Activated naive CD8-positive, alpha-beta T cell treated with anti-CD3 and anti-CD28 coated beads, Interleukin-2, amount 50 U/mL, for 24 hours (primary cell): ENCODE measurements around the gene CLDN34.

ENCODE experiments used
- ATAC-seq: fragments of 150-1000 bp; cut with Tn5 transposase; one replicate; pipeline ENCODE4 v1.10.0; 2021
- DNase-seq: peaks from one replicate; pipeline ENCODE4 v3.0.0; 2021
- H3K27ac Mint-ChIP-seq: one replicate; pipeline ENCODE4 v1.8.0; 2021; ENCODE audit warnings: mild to moderate bottlenecking, mixed read lengths
- H3K27me3 Mint-ChIP-seq: one replicate; pipeline ENCODE4 v1.8.0; 2021; ENCODE audit warnings: mixed read lengths
- H3K36me3 Mint-ChIP-seq: one replicate; pipeline ENCODE4 v1.8.0; 2021; ENCODE audit warnings: low read depth, mixed read lengths
- H3K4me1 Mint-ChIP-seq: one replicate; pipeline ENCODE4 v1.8.0; 2021; ENCODE audit warnings: mixed read lengths
- H3K4me3 Mint-ChIP-seq: one replicate; pipeline ENCODE4 v1.8.0; 2021; ENCODE audit warnings: mild to moderate bottlenecking, moderate library complexity, mixed read lengths
- H3K9me3 Mint-ChIP-seq: one replicate; pipeline ENCODE4 v1.8.0; 2021; ENCODE audit warnings: mixed read lengths

Gene CLDN34

DNA sequence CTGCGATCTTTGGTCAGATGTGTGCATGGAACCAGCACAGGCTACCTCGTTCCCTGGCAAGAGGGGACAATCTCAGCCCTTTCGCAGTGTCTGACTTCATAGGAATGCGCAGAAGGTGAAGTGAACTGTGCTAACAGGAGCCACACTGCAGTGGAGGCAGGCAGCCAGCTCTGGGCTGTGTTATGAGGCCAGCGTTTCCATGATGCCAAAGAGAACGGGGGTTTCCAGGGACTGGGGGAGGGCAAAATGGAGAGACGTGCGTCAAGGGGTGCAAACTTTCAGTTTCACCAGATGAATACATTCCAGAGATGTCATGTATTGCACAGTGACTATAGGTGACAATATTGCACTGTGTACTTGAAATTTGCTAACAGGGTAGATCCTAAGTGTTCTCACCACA, 30.4 kb downstream of the CLDN34 start:
- ATAC-seq (peak; percentile 98), DNase-seq (peak; percentile 59)
- H3K27me3 Mint-ChIP-seq, result no peaks in the 10 kb centered on the region
- no peaks in the 10 kb centered on the region for H3K9me3 Mint-ChIP-seq
- peak overlapping the region; percentile 52 for H3K4me3 Mint-ChIP-seq
- H3K4me1 Mint-ChIP-seq, result peaks cover 21% of the 10 kb centered on the region
- peak overlapping the region; percentile 4 for H3K27ac Mint-ChIP-seq
- no peaks in the 10 kb centered on the region for H3K36me3 Mint-ChIP-seq

DNA sequence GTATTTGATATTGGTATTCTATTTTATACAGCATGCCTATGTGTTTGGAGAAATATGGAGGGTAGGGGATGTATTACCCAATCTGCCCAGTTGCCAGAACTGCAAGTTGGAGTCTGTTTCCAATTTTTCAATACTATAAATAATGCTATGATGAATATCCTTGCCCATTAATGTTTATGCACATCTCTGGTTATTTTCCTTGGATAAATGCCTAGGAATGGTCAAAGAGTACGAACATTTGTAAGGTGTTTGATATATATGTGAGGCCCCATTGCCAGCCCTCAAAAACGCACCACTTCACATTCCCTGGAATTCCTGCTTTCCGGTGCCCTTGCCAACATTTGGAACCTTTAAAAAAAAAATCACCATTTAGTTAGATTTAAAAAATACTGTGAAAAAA, 34.3 kb downstream of the CLDN34 start:
- Mint-ChIP-seq H3K4me1 (peaks cover 35% of the 10 kb centered on the region), H3K27me3 (no peaks in the 10 kb centered on the region), H3K27ac (no peak overlapping the region), H3K9me3 (no peaks in the 10 kb centered on the region), H3K36me3 (no peaks in the 10 kb centered on the region), H3K4me3 (no peak overlapping the region)
- no peak for DNase-seq
- ATAC-seq, result no peak

DNA sequence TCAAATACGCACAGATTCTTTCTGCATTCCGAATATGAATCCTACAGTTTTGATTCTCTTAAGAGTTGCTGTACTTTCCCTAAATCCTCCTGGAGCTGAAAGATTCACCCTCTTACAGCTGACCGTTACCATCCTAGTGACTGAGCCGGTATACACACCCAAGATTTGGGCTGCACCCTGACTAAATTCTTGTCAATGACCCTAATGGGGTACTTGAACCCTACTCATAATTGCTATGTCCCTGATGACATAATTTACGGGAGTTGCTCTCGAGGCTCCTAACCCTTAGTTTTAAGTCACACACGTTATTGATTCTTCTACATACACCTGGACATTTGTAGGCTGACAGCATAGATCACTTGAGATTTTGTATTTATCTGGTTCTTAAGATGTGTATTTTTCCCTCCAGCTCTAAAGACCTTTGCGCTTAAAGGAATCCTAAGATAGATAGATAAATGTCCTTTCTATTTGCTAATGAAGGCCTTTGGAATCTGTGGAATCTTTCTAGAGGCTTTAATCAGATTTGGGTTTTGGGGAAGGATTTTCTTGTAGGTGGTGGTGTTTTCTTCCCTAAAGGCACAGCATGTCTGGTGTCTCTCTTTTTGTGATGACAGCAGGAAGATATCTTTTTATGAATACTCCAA, 37.8 kb downstream of the CLDN34 start:
- peaks cover 24% of the 10 kb centered on the region for H3K4me1 Mint-ChIP-seq
- no peak for DNase-seq
- no peak for ATAC-seq

DNA sequence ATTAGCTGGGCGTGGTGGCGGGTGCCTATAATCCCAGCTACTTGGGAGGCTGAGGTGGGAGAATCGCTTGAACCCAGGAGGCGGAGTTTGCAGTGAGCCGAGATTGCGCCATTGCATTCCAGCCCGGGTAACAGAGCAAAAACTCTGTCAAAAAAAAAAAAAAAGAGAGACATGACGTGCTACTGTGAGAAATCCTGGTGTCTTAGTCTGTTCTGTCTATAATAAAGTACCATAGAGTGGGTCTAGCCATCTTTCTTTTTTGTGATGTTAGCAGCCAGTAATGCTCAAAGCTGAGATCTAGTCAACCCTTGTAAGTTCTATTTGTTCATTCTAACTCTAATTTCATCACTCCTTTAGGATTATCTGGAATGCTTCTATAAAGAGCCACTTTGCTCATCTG, 38.9 kb downstream of the CLDN34 start:
- Mint-ChIP-seq H3K4me3 (no peak overlapping the region), H3K27me3 (no peaks in the 10 kb centered on the region), H3K27ac (no peak overlapping the region), H3K36me3 (no peaks in the 10 kb centered on the region), H3K4me1 (peaks cover 34% of the 10 kb centered on the region), H3K9me3 (no peaks in the 10 kb centered on the region)
- ATAC-seq (no peak), DNase-seq (no peak)

More for the DNA sequence above, 37.8 kb downstream of the CLDN34 start:
- no peak overlapping the region for H3K27ac Mint-ChIP-seq
- no peaks in the 10 kb centered on the region for H3K27me3 Mint-ChIP-seq
- H3K9me3 Mint-ChIP-seq, result no peaks in the 10 kb centered on the region
- H3K36me3 Mint-ChIP-seq, result no peaks in the 10 kb centered on the region
- no peak overlapping the region for H3K4me3 Mint-ChIP-seq

DNA sequence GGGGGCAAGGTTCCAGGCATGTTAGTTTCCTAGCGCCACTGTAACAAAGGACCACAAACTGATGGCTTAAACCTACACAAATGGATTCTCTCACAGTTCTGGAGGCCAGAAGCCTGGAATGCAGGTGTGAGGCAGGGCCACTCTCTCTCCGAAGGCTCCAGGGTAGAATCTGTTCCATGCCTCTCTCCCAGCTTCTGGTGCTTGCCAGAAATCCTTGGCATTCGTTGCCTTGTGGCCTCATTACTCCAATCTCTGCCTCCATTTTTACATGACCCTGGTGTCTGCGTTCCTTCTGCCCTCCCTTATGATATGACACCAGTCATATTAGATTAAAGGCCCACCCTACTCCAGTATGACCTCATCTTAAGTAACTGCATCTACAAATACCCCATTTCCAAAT, 39.6 kb downstream of the CLDN34 start:
- Mint-ChIP-seq H3K4me3 (no peak overlapping the region), H3K4me1 (peaks cover 41% of the 10 kb centered on the region), H3K27ac (no peak overlapping the region), H3K9me3 (no peaks in the 10 kb centered on the region), H3K27me3 (no peaks in the 10 kb centered on the region), H3K36me3 (no peaks in the 10 kb centered on the region)
- no peak for DNase-seq
- ATAC-seq, result no peak

DNA sequence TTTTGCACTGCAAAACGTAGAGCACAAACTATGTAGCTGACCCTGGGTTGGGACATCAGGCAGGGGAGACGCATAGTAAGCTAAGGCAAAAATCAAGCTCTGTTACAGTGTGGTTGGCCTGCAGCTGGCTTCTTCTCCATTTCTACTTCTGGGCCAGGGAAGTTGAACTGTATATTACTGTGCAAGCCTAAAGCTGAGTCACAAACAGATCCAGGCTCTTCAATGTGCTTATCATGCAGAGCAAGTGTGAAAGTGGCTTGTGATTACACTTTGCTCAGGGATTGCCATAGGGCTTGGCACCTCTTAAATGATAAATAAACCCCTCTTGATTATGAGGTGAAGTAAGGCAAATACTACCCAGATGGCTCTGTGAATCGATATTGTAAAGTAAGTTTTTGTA, 40.5 kb downstream of the CLDN34 start:
- H3K4me3 Mint-ChIP-seq, result no peak overlapping the region
- ATAC-seq (no peak), DNase-seq (no peak)
- no peak overlapping the region for H3K27ac Mint-ChIP-seq
- H3K4me1 Mint-ChIP-seq, result peaks cover 50% of the 10 kb centered on the region
- H3K36me3 Mint-ChIP-seq, result no peaks in the 10 kb centered on the region
- no peaks in the 10 kb centered on the region for H3K9me3 Mint-ChIP-seq
- peaks cover under 1% of the 10 kb centered on the region for H3K27me3 Mint-ChIP-seq

DNA sequence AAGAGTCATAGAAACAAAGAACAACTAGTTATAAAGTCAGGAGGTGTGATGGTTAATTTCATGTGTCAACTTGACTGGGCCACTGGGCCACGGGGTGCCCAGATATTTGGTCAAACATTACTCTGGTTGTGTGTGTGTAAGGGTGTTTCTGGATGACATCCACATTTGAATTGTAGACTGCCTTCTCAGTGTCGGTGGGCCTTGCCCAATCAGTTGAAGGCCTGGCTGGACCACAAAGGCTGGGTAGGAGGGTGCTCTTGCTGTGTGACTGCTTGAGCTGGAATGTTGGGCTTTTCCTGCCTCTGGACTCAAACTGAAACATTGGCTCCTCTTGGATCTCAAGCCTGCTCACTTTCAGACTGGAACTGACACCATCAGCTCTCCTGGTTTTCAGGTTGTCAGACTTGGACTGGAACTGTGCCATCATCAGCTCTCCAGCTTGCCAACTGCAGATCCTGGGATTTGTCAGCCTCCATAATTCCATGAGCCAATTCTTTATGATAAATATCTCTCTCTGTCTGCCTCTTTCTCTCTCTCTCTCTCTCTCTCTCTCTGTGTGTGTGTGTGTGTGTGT, 41.4 kb downstream of the CLDN34 start:
- Mint-ChIP-seq H3K4me1 (peaks cover 52% of the 10 kb centered on the region), H3K27me3 (peaks cover 3% of the 10 kb centered on the region), H3K36me3 (no peaks in the 10 kb centered on the region), H3K9me3 (no peaks in the 10 kb centered on the region), H3K4me3 (no peak overlapping the region), H3K27ac (no peak overlapping the region)
- ATAC-seq, result no peak
- DNase-seq, result no peak

DNA sequence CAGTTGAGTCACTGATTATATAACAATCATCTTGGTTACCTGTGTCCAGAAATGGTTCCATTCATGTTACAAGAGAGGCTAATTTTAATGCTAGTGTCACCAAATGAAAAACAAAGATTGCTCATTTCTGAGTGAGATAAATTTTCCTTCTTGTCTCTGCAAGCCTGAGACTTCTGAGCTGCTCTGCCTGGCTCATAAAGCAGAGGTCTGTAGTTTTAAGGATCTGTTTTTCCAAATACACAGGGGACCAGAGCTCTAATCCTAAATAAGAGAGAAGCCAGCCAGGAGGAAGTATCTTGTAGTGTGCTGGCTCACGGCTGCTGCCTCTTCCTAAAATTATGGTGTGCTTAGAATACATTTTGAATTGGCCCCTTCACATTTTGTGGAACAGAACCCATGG, 42.6 kb downstream of the CLDN34 start:
- Mint-ChIP-seq H3K27ac (no peak overlapping the region), H3K36me3 (no peaks in the 10 kb centered on the region), H3K4me1 (peaks cover 44% of the 10 kb centered on the region), H3K27me3 (peaks cover 5% of the 10 kb centered on the region), H3K4me3 (no peak overlapping the region), H3K9me3 (no peaks in the 10 kb centered on the region)
- ATAC-seq (no peak), DNase-seq (no peak)

DNA sequence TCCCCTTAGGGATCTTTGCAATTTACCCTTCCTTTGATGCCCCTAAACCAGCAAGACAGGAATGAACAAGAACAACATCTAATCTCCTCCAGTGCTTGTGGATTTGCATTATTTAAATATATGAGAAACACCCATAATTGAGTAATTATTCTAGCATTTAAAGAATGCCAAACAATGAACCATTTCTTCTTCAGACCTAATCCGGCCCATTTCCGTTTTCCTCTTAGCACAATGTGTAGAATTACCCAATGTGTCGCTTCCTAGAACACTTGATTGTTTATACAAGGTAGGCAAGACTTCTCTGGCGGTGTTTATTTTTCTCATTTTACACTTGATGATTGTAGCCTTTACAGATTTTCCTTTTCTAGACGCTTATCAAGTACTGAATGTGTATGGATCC, 43.5 kb downstream of the CLDN34 start:
- no peak for ATAC-seq
- Mint-ChIP-seq H3K36me3 (no peaks in the 10 kb centered on the region), H3K27ac (peak overlapping the region; percentile 68), H3K27me3 (peaks cover 5% of the 10 kb centered on the region), H3K4me1 (peaks cover 39% of the 10 kb centered on the region), H3K9me3 (no peaks in the 10 kb centered on the region), H3K4me3 (peak overlapping the region; percentile 24)
- DNase-seq, result no peak

DNA sequence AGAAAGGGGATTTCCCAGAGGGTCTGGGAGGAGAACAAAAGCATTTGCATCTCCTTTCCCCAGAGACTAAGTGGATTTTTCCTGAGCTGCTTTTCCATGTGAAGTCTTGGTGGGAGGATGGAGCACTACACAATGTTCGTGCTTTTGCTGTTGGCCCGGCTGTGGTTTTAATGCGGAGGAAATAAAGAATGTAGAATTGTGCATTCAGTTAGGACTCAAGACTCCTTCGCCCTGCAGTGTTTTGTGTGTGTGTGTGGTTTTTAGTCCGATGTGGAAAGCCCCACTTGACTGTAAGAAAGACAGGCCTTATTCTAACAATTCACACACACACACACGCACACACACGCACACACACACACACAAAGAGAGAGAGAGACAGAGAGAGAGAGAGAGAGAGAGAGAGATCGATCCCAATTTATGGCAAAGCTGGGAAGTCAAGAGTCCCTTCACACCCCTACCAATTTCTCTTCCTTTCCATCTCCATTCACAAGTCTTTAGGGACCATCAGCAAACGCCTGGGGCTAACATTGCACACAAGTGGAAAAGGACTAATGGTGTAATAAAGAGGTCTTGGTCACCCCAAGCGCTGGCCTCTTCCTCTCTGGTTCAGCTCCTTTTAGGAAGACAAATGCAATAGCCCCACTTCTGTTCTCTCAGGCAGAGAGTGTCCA, 44.2 kb downstream of the CLDN34 start:
- DNase-seq, result no peak
- no peak for ATAC-seq
- Mint-ChIP-seq H3K36me3 (no peaks in the 10 kb centered on the region), H3K27ac (peak overlapping the region; percentile 68), H3K9me3 (no peaks in the 10 kb centered on the region), H3K27me3 (peaks cover 5% of the 10 kb centered on the region), H3K4me1 (peaks cover 39% of the 10 kb centered on the region), H3K4me3 (peak overlapping the region; percentile 24)

DNA sequence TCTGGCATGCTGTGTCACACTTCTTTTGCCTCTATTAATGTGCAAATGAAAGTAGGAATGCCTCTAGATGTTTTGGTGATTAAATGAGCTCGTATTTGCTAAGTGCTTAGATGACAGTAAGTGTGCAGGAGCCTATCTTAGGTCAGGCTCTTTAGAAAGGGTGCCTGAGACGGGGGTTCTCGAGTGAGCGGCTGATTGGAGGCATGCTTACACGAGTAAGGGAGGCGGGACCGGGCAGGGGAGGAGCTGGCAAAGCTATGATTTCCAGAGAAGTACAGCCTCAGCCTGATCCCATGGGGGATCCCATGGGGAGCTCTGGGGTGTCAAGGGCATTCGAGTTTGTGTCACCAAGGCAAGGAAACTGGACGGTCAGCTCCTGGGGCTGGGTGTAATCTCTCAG, 44.8 kb downstream of the CLDN34 start:
- Mint-ChIP-seq H3K36me3 (peaks cover 3% of the 10 kb centered on the region), H3K27me3 (peaks cover 5% of the 10 kb centered on the region), H3K4me3 (no peak overlapping the region), H3K9me3 (no peaks in the 10 kb centered on the region), H3K27ac (no peak overlapping the region), H3K4me1 (peaks cover 45% of the 10 kb centered on the region)
- no peak for ATAC-seq
- DNase-seq, result no peak

DNA sequence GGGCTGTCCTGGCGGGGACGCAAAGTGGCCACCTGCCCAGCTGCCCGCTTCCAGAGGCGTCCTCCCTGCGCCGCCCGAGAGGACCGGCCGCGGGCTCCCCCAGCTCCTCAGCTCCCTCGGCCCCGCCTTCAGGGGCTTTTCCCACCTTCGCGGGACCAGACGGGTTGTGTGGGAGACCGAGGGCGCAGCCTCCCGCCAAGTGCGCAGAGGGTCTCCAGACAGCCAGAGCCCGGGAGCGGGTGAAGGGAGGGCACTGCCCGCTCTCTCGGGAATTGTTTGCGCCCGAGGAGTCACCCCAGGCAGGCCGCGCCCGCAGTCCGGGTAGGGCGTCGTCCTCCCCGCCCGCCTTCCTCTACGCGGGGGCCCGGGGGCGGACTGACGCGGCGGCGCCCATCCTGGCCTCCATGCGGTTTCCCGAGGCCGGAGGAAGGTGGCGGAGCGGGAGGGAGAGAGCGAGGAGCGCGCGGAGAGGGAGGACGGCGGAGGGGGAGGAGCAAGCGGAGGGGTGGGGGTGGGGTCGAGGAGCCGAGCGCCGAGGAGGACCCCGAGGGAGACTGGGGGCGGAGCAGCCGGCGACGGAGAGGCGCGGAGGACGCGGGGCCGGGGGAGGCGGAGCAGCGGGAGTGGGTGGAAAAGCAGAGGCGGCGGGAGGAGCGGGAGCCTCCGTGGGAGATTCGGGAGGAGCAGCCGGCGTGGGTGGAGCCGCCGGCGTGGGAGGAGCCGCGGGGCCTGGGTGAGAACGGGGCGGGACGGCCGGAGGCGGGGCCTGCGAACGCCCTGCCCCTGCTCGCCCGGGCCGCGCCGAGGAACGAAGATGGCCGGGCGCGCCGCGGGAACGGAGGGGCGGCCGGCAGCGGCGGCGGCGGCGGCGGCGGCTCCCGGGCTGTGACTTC, 47.5 kb downstream of the CLDN34 start:
- peaks cover 5% of the 10 kb centered on the region for H3K27me3 Mint-ChIP-seq
- peak; percentile 78 for ATAC-seq
- no peaks in the 10 kb centered on the region for H3K9me3 Mint-ChIP-seq
- peak; percentile 74 for DNase-seq
- no peak overlapping the region for H3K27ac Mint-ChIP-seq
- peaks cover 52% of the 10 kb centered on the region for H3K4me1 Mint-ChIP-seq
- H3K4me3 Mint-ChIP-seq, result peak overlapping the region; percentile 60
- peaks cover 4% of the 10 kb centered on the region for H3K36me3 Mint-ChIP-seq

DNA sequence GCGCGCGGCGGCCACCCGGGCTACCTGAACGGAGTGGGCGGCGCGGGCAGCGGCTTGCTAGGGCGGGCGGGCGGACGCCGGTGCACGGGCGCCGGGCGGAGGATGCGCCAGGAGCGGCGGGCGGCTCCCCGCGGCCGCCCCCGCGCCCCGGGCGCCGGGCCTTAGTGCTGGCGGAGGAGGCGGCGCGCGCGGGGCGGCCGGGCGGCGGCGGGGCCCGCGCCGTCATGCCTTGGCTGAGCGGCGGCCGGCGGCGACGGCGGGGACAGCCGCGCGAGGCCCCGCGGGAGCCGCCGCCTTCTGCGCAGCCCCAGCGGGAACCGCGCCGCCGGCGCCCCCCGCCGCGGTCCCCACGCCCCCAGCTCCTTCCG, 48.2 kb downstream of the CLDN34 start:
- H3K9me3 Mint-ChIP-seq, result no peaks in the 10 kb centered on the region
- ATAC-seq (no peak), DNase-seq (no peak)
- no peak overlapping the region for H3K4me3 Mint-ChIP-seq
- peaks cover 45% of the 10 kb centered on the region for H3K4me1 Mint-ChIP-seq
- H3K27ac Mint-ChIP-seq, result no peak overlapping the region
- peaks cover 5% of the 10 kb centered on the region for H3K27me3 Mint-ChIP-seq
- H3K36me3 Mint-ChIP-seq, result peaks cover 4% of the 10 kb centered on the region

DNA sequence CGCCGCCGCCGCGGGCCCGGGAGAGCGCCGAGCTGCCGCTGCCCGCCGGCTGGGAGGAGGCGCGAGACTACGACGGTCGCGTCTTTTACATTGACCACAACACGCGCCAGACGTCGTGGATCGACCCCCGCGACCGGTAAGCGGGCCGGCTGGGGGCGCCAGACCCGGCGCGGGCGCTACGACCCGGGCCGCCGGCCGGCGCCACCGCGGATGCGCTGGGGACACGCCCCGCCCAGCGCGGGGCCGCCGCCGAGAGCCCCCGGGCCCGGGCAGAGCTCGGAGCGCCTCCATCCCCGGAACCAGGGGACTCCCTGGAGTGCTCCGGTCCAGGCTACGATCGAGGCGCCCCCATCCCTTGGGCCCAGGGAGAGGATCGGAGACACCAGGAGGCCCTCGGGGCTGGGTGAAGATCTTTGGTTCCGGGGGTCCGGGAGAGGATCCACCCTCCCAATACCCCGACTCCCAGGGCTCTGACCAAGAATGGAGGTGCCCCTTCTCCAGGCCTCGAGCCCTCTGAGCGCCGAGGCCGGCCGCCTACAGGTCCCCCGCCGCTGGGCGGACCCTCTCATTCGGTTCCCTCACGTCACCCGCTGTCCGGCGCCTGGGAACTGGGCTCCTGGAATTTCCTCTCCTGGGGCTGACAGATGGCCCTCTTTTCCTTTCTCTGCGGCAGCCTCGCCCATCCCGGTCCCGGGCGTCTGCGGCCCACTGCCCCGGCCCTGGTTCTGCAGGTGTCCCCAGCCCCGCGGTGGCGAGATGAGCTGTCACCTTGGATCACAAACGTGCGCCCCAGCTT, 48.8 kb downstream of the CLDN34 start:
- peaks cover 40% of the 10 kb centered on the region for H3K4me1 Mint-ChIP-seq
- no peak for ATAC-seq
- H3K9me3 Mint-ChIP-seq, result no peaks in the 10 kb centered on the region

More for the DNA sequence above, 48.8 kb downstream of the CLDN34 start:
- Mint-ChIP-seq H3K27me3 (peaks cover 5% of the 10 kb centered on the region), H3K36me3 (peaks cover 4% of the 10 kb centered on the region), H3K4me3 (peak overlapping the region; percentile 65), H3K27ac (no peak overlapping the region)
- DNase-seq, result no peak
